Hematopoietic multipotent progenitor cell treated with erythropoietin and hydrocortisone succinate and interleukin-3 and kit ligand, for 8 days (in vitro differentiated cells): ENCODE data around the gene SIX1.

Source experiments
- DNase-seq: peaks from one replicate; pipeline ENCODE4 v3.0.0-alpha.2; 2015

Gene SIX1

GRCh38 chr14:60641742-60642269 is 7.5 kb downstream of the SIX1 start:
- no peak for DNase-seq

DNA sequence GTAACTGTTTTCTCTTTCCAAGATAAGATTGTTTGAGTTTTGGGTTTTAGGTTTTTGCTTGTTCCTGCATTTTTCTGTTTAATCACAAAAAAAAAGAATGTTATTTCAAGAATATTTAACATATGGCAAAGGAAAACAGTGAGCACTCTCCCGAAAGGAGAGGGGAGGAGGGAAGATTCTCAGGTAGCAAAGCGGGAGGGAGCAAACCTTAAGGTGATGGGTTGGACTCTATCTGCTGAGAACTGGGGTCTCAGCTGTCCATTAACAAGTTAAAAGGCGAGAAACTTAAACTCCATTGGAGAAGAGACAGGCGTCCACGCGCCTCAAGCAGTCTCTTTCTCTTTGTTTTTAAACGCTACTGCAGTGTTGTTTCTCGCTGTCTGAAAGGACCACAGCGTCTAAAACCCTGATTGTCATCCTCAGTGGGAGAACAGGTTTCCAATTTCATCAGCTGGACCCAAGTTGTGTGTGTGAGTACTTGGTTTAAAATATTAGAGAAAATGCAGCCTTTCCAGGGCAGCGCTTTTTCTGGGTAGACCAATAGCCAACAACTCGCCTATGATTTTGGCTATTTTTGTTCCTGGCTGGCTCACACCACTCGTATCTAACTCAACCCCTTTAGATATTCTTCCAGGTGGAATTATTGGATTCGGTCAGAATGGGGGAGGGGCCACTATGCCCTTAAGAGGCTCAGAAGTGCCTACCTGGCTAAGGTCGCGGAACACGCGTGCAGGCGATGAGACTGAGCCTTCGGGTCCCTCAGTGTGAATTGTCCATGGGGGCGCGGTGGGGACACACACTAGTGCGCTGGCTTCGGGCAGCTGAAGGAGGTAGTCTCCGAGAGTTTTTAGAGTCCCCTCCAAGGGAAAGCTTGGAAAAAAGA is 8.2 kb downstream of the SIX1 start:
- no peak for DNase-seq

GRCh38 chr14:60639674-60640073 is 9.6 kb downstream of the SIX1 start:
- no peak for DNase-seq

DNA sequence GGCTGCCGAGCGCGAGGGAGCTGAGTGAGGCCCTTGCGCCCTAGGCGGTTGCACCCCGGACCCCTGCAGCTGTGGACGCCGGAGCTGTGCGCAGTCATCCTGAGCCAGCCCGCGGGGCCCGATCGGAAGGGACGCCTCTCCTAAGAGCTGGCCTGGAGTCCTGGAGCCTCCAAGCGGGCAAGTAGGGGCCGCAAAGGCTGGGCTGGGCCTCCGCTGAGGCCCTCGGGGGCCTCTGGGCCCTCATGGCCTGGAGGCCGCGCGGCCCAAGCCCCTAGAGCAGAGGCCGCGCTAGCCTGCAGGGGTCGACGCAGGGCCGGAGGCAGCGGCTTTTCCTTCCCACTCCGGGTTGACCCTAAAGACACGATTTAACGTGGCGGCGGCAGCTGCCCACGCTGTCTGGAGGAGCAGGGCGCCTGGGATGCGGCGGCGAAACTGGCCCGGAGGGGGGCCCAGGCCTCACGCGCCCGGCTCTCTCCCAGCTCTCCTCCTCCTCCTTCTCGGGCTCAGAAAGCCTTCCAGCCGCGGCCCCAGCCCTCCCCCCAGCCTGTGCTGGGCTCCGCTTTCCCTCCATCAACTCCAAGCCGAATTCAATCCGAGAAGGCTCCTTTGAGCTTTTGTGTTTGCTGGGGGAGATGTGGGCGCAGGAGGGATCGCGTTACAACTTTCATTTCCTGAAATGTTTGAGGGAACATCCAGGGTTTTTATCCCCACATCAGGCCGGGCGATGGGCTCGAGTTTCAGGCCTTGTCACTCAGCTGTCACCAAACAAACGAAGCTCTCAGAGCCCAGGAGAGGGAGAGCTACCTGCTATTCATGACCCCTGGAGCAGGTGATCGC is 11.6 kb downstream of the SIX1 start:
- DNase-seq: no peak

GRCh38 chr14:60636879-60637478 is 12.3 kb downstream of the SIX1 start:
- no peak for DNase-seq

GRCh38 chr14:60634153-60634552 is 15.1 kb downstream of the SIX1 start:
- no peak for DNase-seq

DNA sequence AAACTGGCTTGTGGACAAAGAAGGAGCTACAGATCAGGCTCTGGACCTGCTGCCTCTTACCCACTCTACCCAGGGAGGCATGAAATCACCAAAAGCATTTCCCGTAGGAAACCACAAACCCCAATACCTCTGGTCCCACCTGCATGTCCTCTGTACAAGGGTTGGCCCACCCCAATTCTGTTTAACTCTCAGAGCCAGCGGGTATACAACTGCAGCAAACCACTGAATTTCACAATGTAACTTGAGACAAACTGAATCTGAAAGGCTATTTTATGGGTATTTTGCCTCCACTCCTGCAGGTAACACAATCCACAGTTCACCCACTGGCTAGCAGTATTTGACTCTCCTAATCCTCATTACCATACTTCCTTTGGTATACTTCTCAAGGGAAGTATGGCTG is 16.5 kb downstream of the SIX1 start:
- no peak for DNase-seq

- DNase-seq: no peak
Measured at GRCh38 chr14:60632257-60632656, 17.0 kb downstream of the SIX1 start.

- DNase-seq: no peak
Measured at GRCh38 chr14:60631842-60632241, 17.4 kb downstream of the SIX1 start.

DNA sequence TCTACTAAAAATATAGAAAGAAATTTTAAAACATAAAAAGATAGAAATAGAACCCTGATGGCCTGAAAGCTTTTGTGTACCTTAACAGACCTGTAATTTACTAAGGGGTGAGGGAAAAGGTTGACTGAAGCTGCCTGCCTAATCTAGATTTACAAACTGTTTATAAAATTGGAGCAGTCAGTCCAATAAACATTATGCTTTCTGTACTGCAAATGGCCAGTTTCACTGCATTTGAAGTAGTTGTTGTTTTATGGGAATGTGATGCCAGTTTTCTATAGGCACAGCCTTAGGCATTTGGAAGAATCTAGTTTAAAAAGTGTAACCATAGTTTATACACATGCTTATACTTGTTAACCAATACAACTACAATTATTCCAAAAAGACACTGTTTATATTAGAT is 19.1 kb downstream of the SIX1 start:
- DNase-seq: no peak

DNA sequence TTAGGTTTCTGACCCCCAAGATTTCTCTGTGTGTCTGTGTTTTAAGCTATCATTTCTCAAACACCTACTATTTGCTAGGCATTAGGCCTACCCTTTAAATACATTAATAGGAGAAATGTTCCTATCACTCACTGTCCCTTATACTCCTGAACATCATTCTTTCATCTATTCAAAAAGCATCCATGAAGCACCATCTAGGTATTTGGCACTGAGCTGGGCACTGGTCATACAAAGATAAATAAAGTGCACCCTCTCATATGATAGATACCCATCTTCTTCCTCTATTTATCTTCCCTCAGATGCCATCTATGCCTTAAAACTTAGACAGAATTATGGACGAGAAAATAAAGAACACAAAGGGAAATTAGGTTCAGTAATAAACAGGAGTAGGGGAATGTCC is 20.4 kb downstream of the SIX1 start:
- DNase-seq: no peak

DNA sequence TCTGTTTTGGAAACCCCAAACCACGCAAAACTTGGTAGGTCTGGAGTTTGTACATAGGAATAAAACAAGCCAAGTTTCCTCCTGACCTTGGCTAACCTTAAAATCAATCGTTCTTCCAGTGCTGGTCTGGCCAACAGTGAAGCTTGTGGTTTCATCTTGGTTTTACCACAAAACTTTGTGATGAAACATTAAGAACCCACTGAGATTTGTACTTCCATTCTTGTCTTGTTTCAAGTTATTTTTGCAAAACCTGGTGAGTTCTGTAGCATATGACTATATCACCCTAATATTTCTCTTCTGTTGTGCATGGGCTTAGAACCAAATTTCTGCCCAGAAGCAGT is 26.4 kb downstream of the SIX1 start:
- no peak for DNase-seq

DNA sequence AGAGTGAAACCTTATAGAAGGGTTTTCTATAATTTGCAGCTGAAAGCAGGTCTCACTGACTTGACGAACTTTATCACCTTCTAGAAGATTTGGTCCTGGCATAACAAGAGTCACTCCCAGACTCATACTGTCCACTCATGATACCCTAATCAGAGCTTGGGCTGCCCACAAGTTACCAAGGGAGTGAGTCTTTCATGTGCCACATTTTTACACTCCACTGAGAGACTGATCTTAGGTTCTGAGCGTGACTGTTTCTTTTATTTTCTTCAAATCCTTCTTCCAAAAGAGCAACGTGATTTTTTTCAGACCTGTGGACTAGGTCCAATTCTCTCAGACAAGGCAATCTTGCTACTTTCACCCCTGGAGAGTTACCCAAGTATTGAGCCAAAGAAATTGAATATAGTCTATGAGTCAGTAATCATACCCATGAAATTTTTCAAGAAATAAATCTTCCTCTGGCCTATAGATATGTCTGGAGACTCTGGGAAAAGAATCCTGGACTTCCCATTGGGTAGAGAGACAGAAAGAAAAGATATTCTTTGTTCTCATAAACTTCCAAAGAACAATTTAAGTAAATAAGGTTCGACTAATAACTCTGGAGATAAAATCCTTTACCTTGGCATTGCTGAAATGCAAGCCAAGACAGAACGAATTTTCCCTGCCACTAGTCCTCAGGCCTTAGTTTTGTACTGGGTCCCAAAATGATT is 26.9 kb downstream of the SIX1 start:
- no peak for DNase-seq

DNA sequence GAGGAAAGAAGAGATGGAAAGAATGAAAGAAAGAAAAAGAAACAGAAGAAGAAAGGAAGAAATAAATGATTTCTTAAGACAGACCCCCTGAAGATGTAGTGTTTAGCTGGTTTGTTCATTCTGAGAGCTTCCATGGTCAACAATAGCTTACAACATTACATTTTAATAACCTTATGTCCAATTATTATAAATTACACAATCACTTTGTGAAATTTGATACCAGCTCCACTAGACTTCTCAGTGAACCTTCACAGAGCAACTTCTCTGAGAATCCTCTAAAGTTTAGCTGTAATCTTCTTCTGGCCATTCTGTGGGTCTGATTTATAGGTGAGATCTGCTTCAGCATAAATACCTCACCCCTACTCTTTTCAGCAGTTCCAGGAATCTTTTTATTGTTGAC is 27.9 kb downstream of the SIX1 start:
- no peak for DNase-seq

DNA sequence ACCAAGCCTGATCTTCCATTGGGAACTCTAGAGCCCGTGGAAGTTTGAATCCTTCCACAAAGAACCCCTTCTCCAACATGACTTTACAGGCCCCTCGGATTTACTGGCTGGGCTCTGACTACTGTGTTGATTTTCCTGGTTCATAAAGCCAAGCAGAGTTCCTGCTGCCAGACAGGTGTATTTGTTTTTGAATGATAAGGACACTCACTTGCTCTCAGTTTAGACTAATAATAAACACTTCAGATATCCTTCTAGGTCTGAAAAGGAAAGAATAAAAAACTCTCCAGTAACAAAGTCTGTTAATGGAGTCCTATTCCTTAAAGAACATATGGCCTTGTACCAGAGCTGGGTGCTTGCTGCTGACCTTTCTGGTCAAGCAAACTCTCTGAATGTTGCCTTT is 31.0 kb downstream of the SIX1 start:
- DNase-seq: no peak

DNA sequence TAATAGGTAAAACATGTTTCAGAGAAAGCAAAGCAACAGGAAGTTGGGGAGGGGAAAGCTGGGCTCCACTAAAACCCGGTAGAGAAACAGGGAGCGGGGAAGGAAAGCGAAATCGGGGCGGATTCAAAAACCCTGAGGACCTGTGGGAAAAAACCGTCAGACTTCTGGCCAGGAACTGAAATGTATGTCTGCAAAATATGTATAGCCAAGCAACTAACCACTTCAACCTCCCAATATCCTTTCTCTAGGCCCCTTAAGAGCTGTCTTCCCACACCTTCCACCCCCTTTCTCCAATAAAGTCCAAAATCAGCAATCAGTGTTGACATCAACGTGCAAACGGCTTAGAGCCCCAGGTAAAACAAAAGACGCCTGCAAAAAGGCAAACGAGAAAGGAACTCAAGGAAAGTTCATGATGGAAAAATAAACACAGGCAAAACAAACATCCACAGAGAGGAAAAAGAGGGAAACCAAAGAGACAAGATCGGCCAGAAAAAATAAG is 32.8 kb downstream of the SIX1 start:
- no peak for DNase-seq

DNA sequence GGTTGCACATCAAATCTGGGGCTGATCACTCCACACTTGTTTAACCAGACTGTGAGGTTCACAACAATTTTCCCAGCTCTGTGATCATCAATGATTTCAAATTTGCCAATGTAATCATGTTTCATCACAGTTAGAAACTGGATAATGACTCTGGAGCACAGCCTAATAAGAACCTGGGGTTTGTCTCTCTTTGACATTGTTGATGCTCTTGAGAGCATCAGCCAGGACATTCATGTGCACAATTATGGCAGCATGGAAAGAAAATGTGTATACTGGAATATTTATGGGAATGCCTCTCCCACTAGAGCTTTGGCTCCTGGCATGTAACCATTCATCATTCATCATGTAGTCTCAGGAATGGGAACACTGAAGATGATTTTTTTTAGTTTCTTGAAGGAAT is 47.0 kb downstream of the SIX1 start:
- no peak for DNase-seq

GRCh38 chr14:60599727-60600126 is 49.5 kb downstream of the SIX1 start:
- no peak for DNase-seq

DNA sequence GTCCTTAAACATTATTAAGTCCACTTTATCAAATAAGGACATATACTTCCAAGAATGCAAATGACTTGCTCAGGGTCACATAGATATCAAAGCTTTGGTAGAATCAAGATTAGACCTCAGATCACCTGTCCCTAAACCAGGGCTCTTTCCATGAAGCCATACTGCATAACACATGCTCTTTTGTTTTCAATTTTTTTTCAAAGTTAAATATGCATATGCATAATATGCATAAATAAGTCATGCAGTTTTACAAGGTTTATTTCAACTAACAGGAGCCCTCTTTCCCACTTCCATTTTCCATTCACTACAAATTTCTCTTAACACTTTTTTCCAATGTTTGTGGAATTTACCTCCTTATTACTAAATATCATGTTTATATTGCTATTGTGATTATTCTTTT is 53.1 kb downstream of the SIX1 start:
- DNase-seq: no peak

- no peak for DNase-seq
Measured at GRCh38 chr14:60594062-60594461, 55.2 kb downstream of the SIX1 start.
